BLaER1 (cell line): ENCODE measurements around the gene SNRNP40.

Experiments used
- H3K27ac ChIP-seq: shearing (Covaris generic); formaldehyde crosslinking; 2 replicates; pipeline ENCODE4 v1.8.1; 2022
- H3K27me3 ChIP-seq: shearing (Covaris generic); formaldehyde crosslinking; 2 replicates; pipeline ENCODE4 v1.8.1; 2022
- H3K36me3 ChIP-seq: shearing (Covaris generic); formaldehyde crosslinking; 2 replicates; pipeline ENCODE4 v1.8.1; 2022
- H3K4me1 ChIP-seq: shearing (Covaris generic); formaldehyde crosslinking; 2 replicates; pipeline ENCODE4 v1.8.1; 2022
- H3K4me2 ChIP-seq: shearing (Covaris generic); formaldehyde crosslinking; 2 replicates; pipeline ENCODE4 v1.8.1; 2022
- H3K4me3 ChIP-seq: shearing (Covaris generic); formaldehyde crosslinking; 2 replicates; pipeline ENCODE4 v1.8.1; 2022
- H3K9ac ChIP-seq: shearing (Covaris generic); formaldehyde crosslinking; 2 replicates; pipeline ENCODE4 v1.8.1; 2022
- H3K9me3 ChIP-seq: shearing (Covaris generic); formaldehyde crosslinking; 2 replicates; pipeline ENCODE4 v1.8.1; 2022
- H4K20me1 ChIP-seq: shearing (Covaris generic); formaldehyde crosslinking; 2 replicates; pipeline ENCODE4 v1.8.1; 2022
- Cebpa-rat ChIP-seq: shearing (Covaris generic); IDR thresholded peaks from 2 replicates; pipeline ENCODE4 v1.8.1; 2022

Gene SNRNP40

DNA sequence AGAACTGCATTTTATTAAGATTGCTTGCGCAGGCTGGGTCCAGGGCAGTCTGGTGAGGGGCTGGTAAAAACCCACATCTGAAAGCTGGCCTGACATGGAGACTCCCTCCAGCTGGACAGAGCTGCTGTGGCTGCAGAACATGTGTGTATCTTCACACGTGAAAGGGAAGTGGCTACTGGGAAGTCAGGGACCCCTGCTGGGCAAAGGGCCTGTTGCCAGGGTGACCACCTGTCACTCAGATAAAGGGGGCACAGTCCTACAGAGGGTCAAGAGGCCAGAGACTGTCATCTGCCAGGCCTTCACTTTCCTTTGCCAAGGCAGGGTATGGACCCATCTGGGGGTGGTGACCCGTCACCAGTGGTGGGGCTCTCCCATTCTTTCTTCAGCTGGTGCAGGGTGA, 74.4 kb downstream of the SNRNP40 start:
- no peak overlapping the region for H3K9ac ChIP-seq
- H4K20me1 ChIP-seq = no peaks in the 10 kb centered on the region
- H3K4me2 ChIP-seq = no peak overlapping the region
- TF ChIP-seq Cebpa-rat = no peak
- no peak overlapping the region for H3K4me3 ChIP-seq
- no peaks in the 10 kb centered on the region for H3K9me3 ChIP-seq
- H3K27ac ChIP-seq = no peak overlapping the region
- no peaks in the 10 kb centered on the region for H3K36me3 ChIP-seq
- no peaks in the 10 kb centered on the region for H3K27me3 ChIP-seq
- no peaks in the 10 kb centered on the region for H3K4me1 ChIP-seq

DNA sequence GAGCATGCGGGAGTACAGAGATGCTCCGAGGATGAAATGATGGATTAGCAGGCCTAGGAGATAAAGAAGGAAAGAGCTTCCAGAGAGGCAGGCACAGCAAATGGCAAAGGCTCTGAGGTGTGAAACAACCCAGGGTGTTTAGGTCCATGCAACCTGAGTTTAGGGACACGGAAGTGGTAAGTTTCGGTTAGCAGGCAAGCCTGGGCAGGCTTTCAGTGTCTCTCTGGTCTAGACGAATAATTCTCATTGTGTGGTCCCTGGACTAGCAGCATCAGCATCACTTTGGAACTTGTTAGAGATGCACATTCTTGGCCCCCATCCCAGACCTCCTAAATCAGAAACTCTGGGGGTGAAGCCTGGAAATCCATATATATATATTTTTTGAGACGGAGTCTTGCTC, 75.5 kb downstream of the SNRNP40 start:
- H4K20me1 ChIP-seq = no peaks in the 10 kb centered on the region
- no peak overlapping the region for H3K27ac ChIP-seq
- no peak overlapping the region for H3K4me3 ChIP-seq
- no peak overlapping the region for H3K9ac ChIP-seq
- no peak for TF ChIP-seq Cebpa-rat
- H3K4me2 ChIP-seq = no peak overlapping the region
- no peaks in the 10 kb centered on the region for H3K27me3 ChIP-seq
- H3K36me3 ChIP-seq = no peaks in the 10 kb centered on the region
- H3K9me3 ChIP-seq = no peaks in the 10 kb centered on the region
- H3K4me1 ChIP-seq = no peaks in the 10 kb centered on the region

DNA sequence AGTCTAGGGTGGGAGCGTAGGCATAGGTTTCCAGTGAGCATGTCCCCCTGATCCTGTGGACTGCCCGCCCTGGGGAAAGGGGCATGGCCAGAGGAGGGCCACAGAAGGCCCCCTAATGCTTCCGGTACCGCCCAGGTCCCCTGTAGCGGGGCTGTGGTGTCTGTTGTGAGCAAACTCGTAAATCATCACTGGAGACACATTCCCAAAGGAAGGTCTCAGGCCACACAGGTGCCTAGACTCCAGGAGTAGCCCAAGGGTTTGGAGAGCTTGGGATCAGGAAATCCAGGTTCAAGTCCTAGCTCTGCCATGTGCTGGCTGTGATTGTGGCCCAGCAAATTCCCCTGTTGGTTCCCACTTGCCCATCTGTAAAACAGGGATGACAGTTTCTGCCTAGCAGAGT, 77.1 kb downstream of the SNRNP40 start:
- H3K27me3 ChIP-seq = no peaks in the 10 kb centered on the region
- H3K27ac ChIP-seq = no peak overlapping the region
- H4K20me1 ChIP-seq = no peaks in the 10 kb centered on the region
- H3K9ac ChIP-seq = no peak overlapping the region
- H3K4me1 ChIP-seq = no peaks in the 10 kb centered on the region
- no peak overlapping the region for H3K4me2 ChIP-seq
- no peak overlapping the region for H3K4me3 ChIP-seq
- TF ChIP-seq Cebpa-rat = no peak
- no peaks in the 10 kb centered on the region for H3K9me3 ChIP-seq
- no peaks in the 10 kb centered on the region for H3K36me3 ChIP-seq

DNA sequence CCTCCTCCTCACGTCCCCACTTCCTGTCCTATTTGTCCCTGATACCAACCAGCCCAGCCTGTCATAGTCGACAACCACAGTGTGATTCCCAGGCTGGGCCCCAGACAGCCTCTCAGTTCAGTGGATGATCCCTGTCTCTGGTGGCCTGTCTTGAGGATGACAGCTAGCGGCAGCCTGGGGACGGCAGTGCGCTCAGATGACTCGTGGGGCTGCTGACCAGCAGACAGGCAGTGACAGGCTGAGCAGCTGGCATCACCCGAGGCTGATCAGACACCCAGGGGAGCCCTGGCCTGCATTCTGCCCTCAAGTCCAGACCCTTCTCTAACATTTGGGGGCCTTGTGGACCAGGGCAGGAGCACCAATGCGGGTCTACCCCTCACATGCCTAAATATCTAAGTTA, 77.9 kb downstream of the SNRNP40 start:
- no peak for TF ChIP-seq Cebpa-rat
- Histone ChIP-seq H3K4me2 (no peak overlapping the region), H3K4me1 (no peaks in the 10 kb centered on the region), H4K20me1 (no peaks in the 10 kb centered on the region), H3K27me3 (no peaks in the 10 kb centered on the region), H3K36me3 (no peaks in the 10 kb centered on the region), H3K9me3 (no peaks in the 10 kb centered on the region), H3K9ac (no peak overlapping the region), H3K27ac (no peak overlapping the region), H3K4me3 (no peak overlapping the region)

DNA sequence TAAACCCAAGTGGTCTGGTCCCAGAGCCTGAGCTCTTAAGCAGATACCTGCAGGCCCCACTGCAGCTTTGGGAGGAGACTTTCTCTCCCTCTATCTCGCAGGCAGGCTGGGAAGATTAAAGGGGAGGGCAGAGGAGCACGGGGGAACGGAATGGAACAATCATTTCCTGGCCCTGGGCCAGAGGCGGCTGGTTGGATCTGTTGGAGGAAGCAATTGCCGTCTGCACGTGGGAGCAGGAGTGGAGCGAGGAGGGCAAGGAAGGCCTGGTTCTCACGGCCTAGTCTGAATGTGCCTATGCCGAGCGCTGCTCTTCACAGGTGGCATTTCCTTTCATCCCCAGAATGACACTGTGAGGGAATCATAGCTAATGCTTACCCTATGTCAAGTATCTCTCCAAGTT, 80.6 kb downstream of the SNRNP40 start:
- no peaks in the 10 kb centered on the region for H3K36me3 ChIP-seq
- H4K20me1 ChIP-seq = no peaks in the 10 kb centered on the region
- H3K4me2 ChIP-seq = no peak overlapping the region
- H3K4me1 ChIP-seq = no peaks in the 10 kb centered on the region
- no peak overlapping the region for H3K27ac ChIP-seq
- peaks cover 12% of the 10 kb centered on the region for H3K9me3 ChIP-seq
- H3K27me3 ChIP-seq = no peaks in the 10 kb centered on the region
- TF ChIP-seq Cebpa-rat = no peak
- H3K9ac ChIP-seq = no peak overlapping the region
- no peak overlapping the region for H3K4me3 ChIP-seq

DNA sequence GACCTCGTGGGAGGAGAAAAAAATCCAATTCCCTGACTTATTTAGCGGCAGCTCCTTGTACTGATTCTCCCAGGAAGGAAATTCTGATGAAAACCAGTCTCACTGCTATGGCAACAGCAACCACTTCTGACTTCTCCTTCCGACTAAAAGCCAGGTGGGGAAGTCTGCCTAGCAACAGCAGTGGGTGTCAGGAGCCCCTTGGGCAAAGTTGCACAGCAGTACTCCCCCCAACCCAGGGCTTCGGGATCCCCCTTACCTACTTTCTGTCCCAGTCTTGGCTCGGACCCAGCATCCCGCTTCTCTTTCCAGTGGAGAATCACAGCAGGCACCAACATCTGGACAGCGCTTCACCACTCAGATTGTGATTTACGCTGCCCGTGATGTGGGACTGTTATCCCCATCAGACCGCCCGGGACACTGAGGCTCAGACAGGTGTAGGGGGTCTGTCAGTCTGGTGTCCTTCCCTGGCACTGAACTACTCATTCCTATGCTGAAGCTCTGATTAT, 81.5 kb downstream of the SNRNP40 start:
- peaks cover 18% of the 10 kb centered on the region for H3K9me3 ChIP-seq
- no peaks in the 10 kb centered on the region for H4K20me1 ChIP-seq
- no peaks in the 10 kb centered on the region for H3K4me1 ChIP-seq
- H3K9ac ChIP-seq = no peak overlapping the region
- no peak overlapping the region for H3K27ac ChIP-seq
- H3K36me3 ChIP-seq = no peaks in the 10 kb centered on the region
- H3K4me3 ChIP-seq = no peak overlapping the region
- TF ChIP-seq Cebpa-rat = no peak
- H3K27me3 ChIP-seq = no peaks in the 10 kb centered on the region
- H3K4me2 ChIP-seq = no peak overlapping the region

DNA sequence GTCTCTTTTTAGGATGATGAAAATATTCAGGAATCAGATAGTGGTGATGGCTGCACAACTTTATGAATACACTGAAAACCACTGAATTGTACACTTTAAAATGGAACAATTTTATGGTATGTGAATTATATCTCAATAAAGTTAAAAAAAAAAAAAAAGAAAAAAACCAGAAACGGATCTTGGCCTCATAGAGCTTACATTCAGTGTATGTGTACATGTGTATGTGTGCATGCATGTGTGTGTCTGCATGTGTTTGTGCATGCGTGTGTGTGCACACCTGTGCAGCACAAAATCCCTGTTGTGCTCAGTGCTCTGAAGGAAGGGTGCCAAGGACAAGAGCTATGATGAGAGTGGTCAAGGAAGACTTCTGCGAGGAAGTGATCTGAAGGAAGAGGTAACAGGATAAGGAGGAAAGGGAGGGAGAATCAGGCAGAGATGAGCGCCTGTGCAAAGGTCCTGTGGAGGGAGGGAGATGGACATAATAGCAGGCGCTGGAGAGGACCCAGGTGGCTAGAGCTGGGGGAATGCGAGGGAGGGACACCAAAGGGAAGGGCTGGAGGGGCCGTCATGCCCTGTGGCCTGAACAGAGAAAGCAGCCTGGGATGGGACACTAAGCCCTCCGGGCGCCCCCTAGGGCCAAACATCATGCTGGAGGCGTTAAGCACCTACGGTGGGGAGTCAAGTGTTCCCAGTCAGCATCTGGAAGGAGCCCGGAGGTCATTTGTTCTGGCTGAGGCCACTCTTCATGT, 82.1 kb downstream of the SNRNP40 start:
- Histone ChIP-seq H3K9me3 (peaks cover 18% of the 10 kb centered on the region), H3K36me3 (no peaks in the 10 kb centered on the region)
- no peak for TF ChIP-seq Cebpa-rat

More for the DNA sequence above, 82.1 kb downstream of the SNRNP40 start:
- peaks cover 6% of the 10 kb centered on the region; the same call in 1 of the 2 replicates for H3K4me1 ChIP-seq
- H3K4me3 ChIP-seq = no peak overlapping the region
- H3K27me3 ChIP-seq = no peaks in the 10 kb centered on the region
- no peak overlapping the region for H3K27ac ChIP-seq
- H3K9ac ChIP-seq = no peak overlapping the region
- H3K4me2 ChIP-seq = no peak overlapping the region
- H4K20me1 ChIP-seq = no peaks in the 10 kb centered on the region
